ENCODE data around the gene PPP1R12C. TPM values are rescaled to one million over a fixed set of nuclear protein-coding genes. Genes with fewer than 3 reads are reported as not detected.

Gene PPP1R12C
- total RNA-seq, 1 experiment from 2014 or later, result 92.3 TPM

- no peak for ATAC-seq
- POLR2A ChIA-PET, result interaction anchor here (0.6 to 2.1 kb wide), 2 partner anchors 15 to 24 kb away, joined by 3 to 8 read pairs; no protein-coding TSS in a partner anchor
- Mint-ChIP-seq H3K4me3 (peak overlapping the region; percentile 76), H3K27ac (no peak overlapping the region), H3K4me1 (peaks cover 25% of the 10 kb centered on the region), H3K9me3 (no peaks in the 10 kb centered on the region), H3K27me3 (ENCODE audit: low read depth) (peaks cover 9% of the 10 kb centered on the region), H3K36me3 (peaks cover 8% of the 10 kb centered on the region)
- CTCF ChIA-PET, result interaction anchor here (0.6 to 6.1 kb wide), 34 partner anchors 9 to 711 kb away, joined by 3 to 103 read pairs (median 5); partner anchors contain the start of genes DNAAF3, FIZ1, HSPBP1 and PPP1R12C
- peak; percentile 38 for DNase-seq (ENCODE audit: low spot score)
- TF ChIP-seq ZNF232 (CRISPR knock-in tag; IDR thresholded peaks at IDR 0.05) (no peak), PRRX2 (CRISPR knock-in tag; IDR thresholded peaks at IDR 0.05) (no peak), IRF1 (CRISPR knock-in tag; IDR thresholded peaks at IDR 0.05) (no peak), E2F1 (CRISPR knock-in tag; IDR thresholded peaks at IDR 0.05) (no peak), RELA (CRISPR knock-in tag; IDR thresholded peaks at IDR 0.05; ENCODE audit: borderline replicate concordance) (no peak), MYBL2 (CRISPR knock-in tag; IDR thresholded peaks at IDR 0.05) (no peak), OVOL2 (CRISPR knock-in tag; IDR thresholded peaks at IDR 0.05; ENCODE audit: borderline replicate concordance) (no peak), ESRRA (CRISPR knock-in tag; IDR thresholded peaks at IDR 0.05; ENCODE audit: borderline replicate concordance) (no peak), ERG (CRISPR knock-in tag; IDR thresholded peaks at IDR 0.05) (no peak), USF1 (CRISPR knock-in tag; IDR thresholded peaks at IDR 0.05) (no peak)
Measured at GRCh38 chr19:55141696-55142095, 24.3 kb upstream of the PPP1R12C start.

- Mint-ChIP-seq H3K36me3 (peaks cover 7% of the 10 kb centered on the region), H3K4me1 (peaks cover 31% of the 10 kb centered on the region), H3K27ac (no peak overlapping the region), H3K27me3 (ENCODE audit: low read depth) (peaks cover 6% of the 10 kb centered on the region), H3K9me3 (no peaks in the 10 kb centered on the region), H3K4me3 (no peak overlapping the region)
- ChIA-PET CTCF (interaction anchor here (4.5 kb wide), 1 partner anchor 8 kb away, joined by 29 read pairs; no protein-coding TSS in a partner anchor), POLR2A (no interaction called here)
- DNase-seq (ENCODE audit: low spot score) (no peak), ATAC-seq (no peak)
- no peak for TF ChIP-seq NFATC4 (CRISPR knock-in tag; IDR thresholded peaks at IDR 0.05)
- TF ChIP-seq ZNF121 (CRISPR knock-in tag; IDR thresholded peaks at IDR 0.05), result no peak
- no peak for TF ChIP-seq TEAD1 (CRISPR knock-in tag; IDR thresholded peaks at IDR 0.05)
- no peak for TF ChIP-seq ZNF532 (CRISPR knock-in tag; IDR thresholded peaks at IDR 0.05; ENCODE audit: borderline replicate concordance)
- TF ChIP-seq GRHL2 (CRISPR knock-in tag; IDR thresholded peaks at IDR 0.05; ENCODE audit: insufficient replicate concordance, severe bottlenecking), result no peak
- no peak for TF ChIP-seq NR3C1 (CRISPR knock-in tag; conservative IDR thresholded peaks at IDR 0.05; ENCODE audit: low read depth)
- TF ChIP-seq JUN (CRISPR knock-in tag; IDR thresholded peaks at IDR 0.05), result no peak
- no peak for TF ChIP-seq MYBL2 (CRISPR knock-in tag; IDR thresholded peaks at IDR 0.05)
- TF ChIP-seq SMAD4 (CRISPR knock-in tag; IDR thresholded peaks at IDR 0.05), result no peak
- TF ChIP-seq E2F1 (CRISPR knock-in tag; IDR thresholded peaks at IDR 0.05), result no peak
- TF ChIP-seq MAX (CRISPR knock-in tag; IDR thresholded peaks at IDR 0.05), result no peak
- TF ChIP-seq CDX4 (CRISPR knock-in tag; IDR thresholded peaks at IDR 0.05; ENCODE audit: borderline replicate concordance), result no peak
- no peak for TF ChIP-seq PRRX2 (CRISPR knock-in tag; IDR thresholded peaks at IDR 0.05)
Measured at GRCh38 chr19:55137915-55138314, 20.5 kb upstream of the PPP1R12C start.

All from WTC11 (cell line).